Ovary (tissue), 9 donors: ENCODE results near the gene CSF3R. TPM values are rescaled to one million over a fixed set of nuclear protein-coding genes. Genes with fewer than 3 reads are reported as not detected.

Experiments used
- DNase-seq, 5 donors: peaks; one replicate each; pipeline ENCODE4 v3.0.0-alpha.2; 2019 to 2020
- H3K27ac ChIP-seq, 2 donors: fragments of 200-600 bp; one replicate each; pipeline versions ENCODE4 v1.5.1 to v1.8.0; 2019 to 2022
- H3K27me3 ChIP-seq: fragments of 200-600 bp; one replicate; pipeline ENCODE4 v1.8.0; 2022
- H3K36me3 ChIP-seq: fragments of 200-600 bp; sonication (generic); one replicate; pipeline ENCODE4 v1.5.1; 2019
- H3K4me1 ChIP-seq: one replicate; pipeline ENCODE4 v1.8.1; 2013; ENCODE audit warnings: mild to moderate bottlenecking, moderate library complexity; ENCODE audit not compliant: insufficient read depth
- H3K4me3 ChIP-seq: fragments of 200-600 bp; sonication (generic); one replicate; pipeline ENCODE4 v1.5.1; 2017
- H3K9me3 ChIP-seq, 2 donors: fragments of 200-600 bp in 1 of 2; sonication (generic) in 1 of 2; one replicate each; pipeline versions ENCODE4 v1.5.1 to v1.8.1; 2013 to 2019; ENCODE audit warnings: mild to moderate bottlenecking in 1 of 2, moderate library complexity in 1 of 2
- EP300 ChIP-seq: sonication (generic); formaldehyde crosslinking; IDR thresholded peaks from one replicate; pipeline ENCODE4 v1.6.1; 2017; ENCODE audit warnings: antibody characterized with exemption
- POLR2A ChIP-seq: fragments of 450-650 bp; IDR thresholded peaks from one replicate; pipeline ENCODE4 v1.6.1; 2017; ENCODE audit warnings: antibody characterized with exemption, mild to moderate bottlenecking, moderate library complexity
- WGBS, 3 donors: extraction: QIAGEN DNeasy Blood & Tissue Kit in 1 of 3; methylation state at CpG; one replicate each; pipeline versions ENCODE4 v1.1.5 to v1.1.7; 2013 to 2017; 5-methylcytosine and 5-hydroxymethylcytosine counted together
- intact Hi-C, 4 donors: fragments of 100-400 bp; cut with DNase I; formaldehyde crosslinking; loops; one replicate each; pipeline versions ENCODE4 v1.11.0 to v1.15.1; 2022 to 2023
- polyA plus RNA-seq, 2 donors: library from polyadenylated mRNA; stranded (reverse); fragments of 200-250 nt in 1 of 2; fragments of 350-450 nt in 1 of 2; fragmentation: Illumina TruSeq in 1 of 2; extraction: RNeasy Lipid Tissue Mini Kit (QIAGEN cat#74804) in 1 of 2; gene quantifications; one replicate each; pipeline ENCODE4 v1.2.3, GENCODE V29; 2013 to 2014
- total RNA-seq, 7 donors: library from RNA; depleted of rRNA in 2 of 7; stranded (reverse); fragments of >200 nt in 2 of 7; fragmentation: NEBNext Ultra II Directional in 3 of 7; extraction: Animal tissue kit (Norgen Biotek cat#: 25700) in 3 of 7; gene quantifications; one replicate each; pipeline versions ENCODE4 v1.1.0 to v1.2.4, GENCODE V29; 2016 to 2023
- TF ChIP-seq, protein P1 (sequence below), 3 donors: fragments of 450-650 bp in 2 of 3; fragments of 200-600 bp in 1 of 3; IDR thresholded peaks; one replicate each; pipeline versions ENCODE4 v1.5.1 to v1.8.0; 2016 to 2022; ENCODE audit warnings: antibody characterized with exemption in 3 of 3, mild to moderate bottlenecking in 1 of 3
- donor health status: DM: no; HTN: no; CAD: no; lungs with moderate emphysema.
- donor health status: DM: no; HTN: no; CAD: no.
- donor health status: Bipolar disorder and iron deficiency.
- donor health status: DM: yes; HTN: yes; CAD: no.
- donor health status: DM: no; HTN: no; CAD: no.
- donor health status: DM: yes; HTN: yes; CAD: no.

The CSF3R gene
- total and polyA plus RNA-seq, 9 donors, result 1.9 to 5.7 (median 4.7) TPM

DNA sequence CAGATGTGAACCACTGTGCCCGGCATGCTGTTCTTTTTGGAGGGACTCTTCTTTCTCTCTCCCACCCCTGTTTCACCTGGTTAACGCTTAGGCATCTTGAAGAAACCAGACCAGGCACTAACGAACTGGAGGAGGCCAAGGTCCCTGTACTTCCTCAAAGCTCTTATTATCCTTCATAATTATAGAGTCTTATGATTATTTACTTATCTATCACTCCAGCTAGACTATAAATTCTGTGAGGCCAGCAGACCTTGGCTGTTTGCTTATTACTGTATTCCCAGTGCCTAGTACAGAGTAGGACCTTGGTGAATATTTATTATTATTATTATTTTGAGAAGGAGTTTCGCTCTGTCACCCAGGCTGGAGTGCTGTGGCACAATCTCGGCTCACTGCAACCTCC is 5.8 kb downstream of the CSF3R start:
- Histone ChIP-seq H3K4me1 (no peaks in the 10 kb centered on the region), H3K4me3 (no peak overlapping the region), H3K36me3 (no peaks in the 10 kb centered on the region), H3K27me3 (no peaks in the 10 kb centered on the region), H3K27ac (no peak overlapping the region), H3K9me3 (no peaks in the 10 kb centered on the region)
- intact Hi-C loops, result no loop called here
- no peak for DNase-seq
- WGBS, 3 donors, result 55 to 64% (median 60%) methylated on average over 5 of the region's 5 CpGs
- TF ChIP-seq EP300 (no peak), POLR2A (no peak)
- TF ChIP-seq, protein P1, sequence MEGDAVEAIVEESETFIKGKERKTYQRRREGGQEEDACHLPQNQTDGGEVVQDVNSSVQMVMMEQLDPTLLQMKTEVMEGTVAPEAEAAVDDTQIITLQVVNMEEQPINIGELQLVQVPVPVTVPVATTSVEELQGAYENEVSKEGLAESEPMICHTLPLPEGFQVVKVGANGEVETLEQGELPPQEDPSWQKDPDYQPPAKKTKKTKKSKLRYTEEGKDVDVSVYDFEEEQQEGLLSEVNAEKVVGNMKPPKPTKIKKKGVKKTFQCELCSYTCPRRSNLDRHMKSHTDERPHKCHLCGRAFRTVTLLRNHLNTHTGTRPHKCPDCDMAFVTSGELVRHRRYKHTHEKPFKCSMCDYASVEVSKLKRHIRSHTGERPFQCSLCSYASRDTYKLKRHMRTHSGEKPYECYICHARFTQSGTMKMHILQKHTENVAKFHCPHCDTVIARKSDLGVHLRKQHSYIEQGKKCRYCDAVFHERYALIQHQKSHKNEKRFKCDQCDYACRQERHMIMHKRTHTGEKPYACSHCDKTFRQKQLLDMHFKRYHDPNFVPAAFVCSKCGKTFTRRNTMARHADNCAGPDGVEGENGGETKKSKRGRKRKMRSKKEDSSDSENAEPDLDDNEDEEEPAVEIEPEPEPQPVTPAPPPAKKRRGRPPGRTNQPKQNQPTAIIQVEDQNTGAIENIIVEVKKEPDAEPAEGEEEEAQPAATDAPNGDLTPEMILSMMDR (IDR thresholded peaks at IDR 0.05), result no peak

DNA sequence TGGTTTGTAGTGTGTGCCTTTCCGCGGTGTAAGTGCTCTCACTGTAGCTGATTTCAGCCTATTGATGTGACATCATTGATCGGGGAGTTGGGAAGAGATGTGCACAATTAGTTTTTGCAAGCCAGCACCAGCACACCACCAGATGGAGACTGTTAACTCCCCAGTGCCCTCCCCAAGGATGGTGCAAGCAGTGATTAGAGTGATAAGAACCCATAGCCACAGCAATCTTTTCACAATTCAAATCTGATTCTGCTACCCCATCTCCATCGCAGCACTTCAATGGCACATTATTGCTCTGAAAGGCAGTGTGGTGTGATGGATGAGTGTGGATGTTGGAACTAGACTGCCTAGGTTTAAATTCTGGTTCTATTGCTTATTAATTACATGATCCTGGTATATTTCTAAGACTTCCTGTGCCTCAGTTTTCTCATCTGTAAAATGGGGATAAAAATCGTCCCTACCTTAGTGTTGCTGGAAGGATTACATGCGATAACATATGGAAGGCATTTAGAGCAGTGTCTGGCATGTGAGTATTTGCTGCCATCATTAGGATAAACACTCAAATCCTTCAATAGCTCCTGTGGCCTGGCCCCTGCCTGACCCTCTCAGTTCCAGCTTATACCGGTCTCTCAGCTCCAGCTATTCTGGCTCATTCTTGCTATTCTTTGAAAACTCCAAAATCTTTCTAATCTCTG is 6.7 kb downstream of the CSF3R start:
- no peaks in the 10 kb centered on the region for H3K9me3 ChIP-seq
- H3K4me3 ChIP-seq, result no peak overlapping the region
- H3K27ac ChIP-seq, result no peak overlapping the region
- no peaks in the 10 kb centered on the region for H3K4me1 ChIP-seq
- WGBS, 3 donors, result 74 to 79% (median 75%) methylated on average over 7 of the region's 7 CpGs
- H3K36me3 ChIP-seq, result no peaks in the 10 kb centered on the region
- DNase-seq, result no peak
- H3K27me3 ChIP-seq, result no peaks in the 10 kb centered on the region
- TF ChIP-seq, protein P1 (IDR thresholded peaks at IDR 0.05), result no peak
- TF ChIP-seq POLR2A, result no peak
- no peak for TF ChIP-seq EP300
- intact Hi-C loops, result no loop called here

DNA sequence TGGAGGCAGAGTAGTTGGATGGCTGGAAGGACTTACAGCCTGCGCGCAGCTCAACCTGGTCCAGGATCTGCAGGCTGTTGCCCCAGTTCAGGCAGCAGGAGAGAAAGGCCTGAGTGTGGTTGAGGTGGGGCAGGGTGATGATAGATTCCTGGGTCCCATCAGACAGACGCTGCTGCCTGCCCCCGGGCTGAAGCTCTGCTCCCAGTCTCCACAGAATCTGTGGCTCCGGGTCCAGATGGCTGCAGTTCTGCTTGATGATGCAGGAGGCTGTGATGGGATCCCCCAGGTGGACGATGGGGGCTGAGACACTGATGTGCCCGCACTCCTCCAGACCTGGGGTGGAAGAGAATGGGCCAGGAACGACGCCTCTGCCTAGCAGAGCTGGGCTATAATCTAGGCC is 7.4 kb downstream of the CSF3R start:
- Histone ChIP-seq H3K27me3 (no peaks in the 10 kb centered on the region), H3K27ac (no peak overlapping the region), H3K4me1 (no peaks in the 10 kb centered on the region), H3K9me3 (no peaks in the 10 kb centered on the region), H3K36me3 (no peaks in the 10 kb centered on the region), H3K4me3 (no peak overlapping the region)
- TF ChIP-seq EP300 (no peak), POLR2A (no peak)
- TF ChIP-seq, protein P1 (IDR thresholded peaks at IDR 0.05), result no peak
- intact Hi-C loops, result no loop called here
- no peak for DNase-seq
- WGBS, 3 donors, result 48 to 58% (median 54%) methylated on average over 9 of the region's 9 CpGs

DNA sequence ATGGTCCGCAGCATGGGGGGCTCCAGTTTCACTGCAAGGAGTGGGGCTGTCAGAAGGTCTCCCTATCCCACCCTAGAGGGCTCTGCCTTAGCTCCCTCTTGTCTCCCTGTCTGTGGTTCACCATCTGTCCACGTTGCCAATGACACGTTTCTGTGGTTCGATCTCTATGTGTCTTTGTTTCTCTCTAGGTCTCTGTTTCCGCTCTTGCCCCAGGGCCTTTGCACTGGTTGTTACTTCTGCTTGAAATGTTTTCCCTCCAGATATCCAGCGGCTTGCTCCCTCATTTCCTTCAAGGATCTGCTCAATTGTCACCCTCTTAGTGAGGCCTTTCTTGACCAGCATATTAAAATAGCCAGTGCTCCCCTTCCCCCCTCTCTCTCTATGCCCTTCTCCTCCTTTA is 10.1 kb downstream of the CSF3R start:
- Histone ChIP-seq H3K9me3 (no peaks in the 10 kb centered on the region), H3K36me3 (no peaks in the 10 kb centered on the region), H3K4me1 (no peaks in the 10 kb centered on the region), H3K27me3 (no peaks in the 10 kb centered on the region), H3K4me3 (no peak overlapping the region), H3K27ac (no peak overlapping the region)
- WGBS, 3 donors, result 78 to 83% (median 82%) methylated on average over 6 of the region's 6 CpGs
- intact Hi-C loops, result no loop called here
- no peak for DNase-seq
- TF ChIP-seq POLR2A (no peak), EP300 (no peak)
- TF ChIP-seq, protein P1 (IDR thresholded peaks at IDR 0.05), result no peak
